ENCODE data around the gene NMT2. TPM values are rescaled to one million over a fixed set of nuclear protein-coding genes. Genes with fewer than 3 reads are reported as not detected.

Gene NMT2
- total RNA-seq, 1 experiment from 2014 or later: 11.8 TPM

DNA sequence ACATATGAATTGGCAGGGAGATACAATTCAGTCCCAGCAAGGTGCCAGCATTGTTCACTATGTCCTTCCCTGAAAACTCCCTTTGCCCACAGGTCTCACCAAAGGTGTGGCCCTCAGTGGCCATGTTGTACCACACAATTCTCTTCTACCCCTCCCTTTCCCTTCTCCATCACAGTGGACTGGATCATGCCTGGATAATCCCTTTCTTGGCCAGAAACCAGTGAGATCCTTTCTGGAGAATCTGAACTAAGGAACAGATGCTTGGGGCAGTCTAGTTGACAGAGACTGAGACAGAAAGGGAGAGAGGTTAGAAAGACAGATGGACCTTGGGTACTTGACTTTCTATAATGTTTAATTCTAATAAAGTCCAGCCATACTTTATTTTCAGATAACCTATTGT is 9.5 kb downstream of the NMT2 start:
- no peak overlapping the region for H3K4me2 ChIP-seq (ENCODE audit: insufficient read depth, insufficient read length, low read length)

More for the DNA sequence above, 9.5 kb downstream of the NMT2 start:
- H4K5ac ChIP-seq (ENCODE audit: insufficient read length, low read depth, low read length): no peak overlapping the region
- H2BK15ac ChIP-seq (ENCODE audit: low read depth, low read length): no peak overlapping the region
- no peak overlapping the region for H3K9ac ChIP-seq (ENCODE audit: extremely low read depth, insufficient read length, low read length)
- H2BK5ac ChIP-seq (ENCODE audit: insufficient read length, low read length): no peak overlapping the region
- TF ChIP-seq CTCF (conservative IDR thresholded peaks at IDR 0.05): no peak
- H3K27me3 Mint-ChIP-seq (ENCODE audit: low read depth): no peaks in the 10 kb centered on the region
- H3K18ac ChIP-seq (ENCODE audit: insufficient read length, low read depth, low read length): no peak overlapping the region
- H3K9me3 Mint-ChIP-seq: no peaks in the 10 kb centered on the region
- no peak overlapping the region for H3K23ac ChIP-seq (ENCODE audit: insufficient read length, low read depth, low read length)
- H3K36me3 Mint-ChIP-seq (ENCODE audit: insufficient read depth in 1 of 3, low read depth in 3 of 3): peaks cover 0 to 3% (median 0%) of the 10 kb centered on the region in 3 experiments; a peak in 1 of 7 replicates
- no peak overlapping the region for H3K27ac Mint-ChIP-seq
- H3K14ac ChIP-seq (ENCODE audit: insufficient read depth, low read length): no peak overlapping the region
- H3K27me3 ChIP-seq (ENCODE audit: insufficient read depth, low read length): no peaks in the 10 kb centered on the region
- no peak overlapping the region for H3K4ac ChIP-seq (ENCODE audit: low read depth, low read length)
- no peak for DNase-seq
- no peak overlapping the region for H3K4me3 Mint-ChIP-seq
- no peak overlapping the region for H2BK120ac ChIP-seq (ENCODE audit: low read depth, low read length, poor library complexity, severe bottlenecking)
- H3K56ac ChIP-seq (ENCODE audit: insufficient read length, low read depth, low read length): no peak overlapping the region
- H3K27ac ChIP-seq (ENCODE audit: insufficient read length, low read depth, low read length): no peak overlapping the region
- no peak overlapping the region for H4K91ac ChIP-seq (ENCODE audit: insufficient read length, low read depth, low read length)
- no peaks in the 10 kb centered on the region for H3K23me2 ChIP-seq (ENCODE audit: insufficient read length, low read depth, low read length, poor library complexity, severe bottlenecking)
- no peak overlapping the region for H2BK20ac ChIP-seq (ENCODE audit: low read depth, low read length, poor library complexity, severe bottlenecking)
- no peaks in the 10 kb centered on the region for H4K20me1 ChIP-seq (ENCODE audit: control insufficient read depth, insufficient read depth, insufficient read length)
- peaks cover 4% of the 10 kb centered on the region for H3K79me1 ChIP-seq (ENCODE audit: insufficient read depth, low read depth, low read length, poor library complexity, severe bottlenecking)
- H2AK5ac ChIP-seq (ENCODE audit: insufficient read length, low read length): no peak overlapping the region
- H3K4me1 ChIP-seq (ENCODE audit: insufficient read depth, low read length): no peaks in the 10 kb centered on the region; the same call in 1 of the 2 replicates
- H3T11ph ChIP-seq (ENCODE audit: low read length): no peak overlapping the region
- peaks cover 2% of the 10 kb centered on the region; the same call in 1 of the 2 replicates for H3K79me2 ChIP-seq (ENCODE audit: insufficient read depth, low read length)
- no peak overlapping the region for H2AFZ ChIP-seq (ENCODE audit: low read length)
- no peak overlapping the region for H4K8ac ChIP-seq (replicated peaks; ENCODE audit: insufficient read length, low read depth, low read length)
- no peak overlapping the region for H2BK12ac ChIP-seq (ENCODE audit: insufficient read length, low read depth, low read length)
- H3K4me1 Mint-ChIP-seq: peaks cover 13 to 14% of the 10 kb centered on the region in 2 experiments
- H3K9me3 ChIP-seq (ENCODE audit: control insufficient read depth, low read depth, low read length): no peaks in the 10 kb centered on the region
